Left lung (tissue), 10 donors: Measurements from ENCODE around the gene PCSK1. TPM values are rescaled to one million over a fixed set of nuclear protein-coding genes. Genes with fewer than 3 reads are reported as not detected.

Source experiments
- ATAC-seq: fragments of 200-7000 bp; cut with Tn5 transposase; one replicate; pipeline ENCODE4 v1.9.1; 2020; ENCODE audit warnings: moderate library complexity
- DNase-seq, 4 donors: peaks; one replicate each; pipeline ENCODE4 v3.0.0-alpha.2; 2013 to 2020
- H3K27ac ChIP-seq, 2 donors: fragments of 200-600 bp; sonication (generic) in 1 of 2; one replicate each; pipeline versions ENCODE4 v1.5.0 to v1.8.0; 2020 to 2021
- H3K27me3 ChIP-seq, 2 donors: fragments of 200-600 bp; sonication (generic) in 1 of 2; one replicate each; pipeline versions ENCODE4 v1.5.0 to v1.8.0; 2020 to 2021
- H3K36me3 ChIP-seq, 2 donors: fragments of 200-600 bp; sonication (generic) in 1 of 2; one replicate each; pipeline versions ENCODE4 v1.5.0 to v1.8.0; 2020 to 2021
- H3K4me1 ChIP-seq, 2 donors: fragments of 200-600 bp; one replicate each; pipeline ENCODE4 v1.8.0; 2021
- H3K4me3 ChIP-seq, 2 donors: fragments of 200-600 bp; sonication (generic) in 1 of 2; one replicate each; pipeline versions ENCODE4 v1.5.0 to v1.8.0; 2020 to 2021; ENCODE audit warnings: mild to moderate bottlenecking in 1 of 2
- H3K9me3 ChIP-seq, 2 donors: fragments of 200-600 bp; sonication (generic) in 1 of 2; one replicate each; pipeline versions ENCODE4 v1.5.0 to v1.8.0; 2020 to 2021
- intact Hi-C, 2 donors: fragments of 100-400 bp; cut with DNase I; formaldehyde crosslinking; loops; one replicate each; pipeline versions ENCODE4 v1.11.2 to v1.14.2; 2022
- polyA plus RNA-seq, 6 donors: library from polyadenylated mRNA; unstranded; fragments of 120-200 nt; gene quantifications; one replicate each; pipeline ENCODE4 v1.2.1, GENCODE V29; 2013; ENCODE audit not compliant: insufficient read length in 6 of 6
- total RNA-seq, 2 donors: library from RNA; stranded (reverse); fragmentation: NEBNext Ultra II Directional; extraction: Animal tissue kit (Norgen Biotek cat#: 25700); gene quantifications; one replicate each; pipeline ENCODE4 v1.2.1, GENCODE V29; 2021
- TF ChIP-seq, protein P1 (sequence below), 2 donors: fragments of 200-600 bp; sonication (generic) in 1 of 2; IDR thresholded peaks; one replicate each; pipeline versions ENCODE4 v1.5.0 to v1.8.0; 2021; ENCODE audit warnings: antibody characterized with exemption in 2 of 2
- donor health status: DM: no; HTN: yes; CAD: no.
- donor health status: DM: no; HTN: no; CAD: no.

Gene PCSK1
- total and polyA plus RNA-seq, 8 donors = 0.15 to 0.93 (median 0.50) TPM

DNA sequence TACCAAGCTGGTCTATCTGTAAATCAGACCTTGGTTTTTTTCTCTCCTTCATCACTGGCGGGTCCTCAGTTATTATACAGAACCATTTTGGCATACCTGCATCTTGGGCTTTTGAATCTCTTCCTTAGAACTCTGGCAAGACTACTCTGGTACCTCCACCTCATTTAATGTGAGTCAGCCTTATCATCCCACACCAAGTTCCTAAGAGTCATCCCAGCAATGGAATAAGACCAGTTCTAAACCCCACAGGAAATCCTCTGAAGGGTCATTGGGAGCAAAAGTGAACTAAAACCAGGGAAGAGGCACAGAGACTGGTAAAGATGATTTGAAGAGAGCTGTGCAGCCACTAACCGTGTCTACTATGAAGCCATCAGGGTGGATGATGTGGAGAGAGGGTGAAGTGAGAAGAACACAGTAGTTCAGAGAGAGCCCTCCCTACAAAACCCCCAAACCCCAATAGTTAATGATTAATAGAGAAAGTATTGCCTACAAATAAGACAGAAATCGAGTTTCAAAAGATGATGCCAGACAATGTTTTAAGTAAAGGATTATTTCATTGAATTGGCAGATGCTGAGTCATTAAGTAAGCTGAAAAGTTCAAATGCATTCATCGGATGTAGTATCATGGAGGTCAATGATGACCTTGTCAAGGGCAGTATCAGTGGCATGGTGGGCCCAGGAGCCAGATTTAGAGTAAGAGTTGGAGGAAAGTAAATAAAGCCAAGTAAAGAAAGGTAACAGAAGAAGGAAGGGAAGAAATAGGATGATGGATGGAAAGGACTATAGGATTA, 85.4 kb downstream of the PCSK1 start:
- Histone ChIP-seq H3K9me3 (no peaks in the 10 kb centered on the region), H3K4me1 (peaks cover 0 to 6% of the 10 kb centered on the region in 2 donors), H3K4me3 (no peak overlapping the region), H3K27ac (no peak overlapping the region), H3K27me3 (no peaks in the 10 kb centered on the region), H3K36me3 (no peaks in the 10 kb centered on the region)
- intact Hi-C loops = loop anchor here in 1 of 2 donors (5.0 kb wide), 1 partner anchor 255 kb away; no protein-coding TSS in a partner anchor
- ATAC-seq = no peak
- TF ChIP-seq, protein P1, sequence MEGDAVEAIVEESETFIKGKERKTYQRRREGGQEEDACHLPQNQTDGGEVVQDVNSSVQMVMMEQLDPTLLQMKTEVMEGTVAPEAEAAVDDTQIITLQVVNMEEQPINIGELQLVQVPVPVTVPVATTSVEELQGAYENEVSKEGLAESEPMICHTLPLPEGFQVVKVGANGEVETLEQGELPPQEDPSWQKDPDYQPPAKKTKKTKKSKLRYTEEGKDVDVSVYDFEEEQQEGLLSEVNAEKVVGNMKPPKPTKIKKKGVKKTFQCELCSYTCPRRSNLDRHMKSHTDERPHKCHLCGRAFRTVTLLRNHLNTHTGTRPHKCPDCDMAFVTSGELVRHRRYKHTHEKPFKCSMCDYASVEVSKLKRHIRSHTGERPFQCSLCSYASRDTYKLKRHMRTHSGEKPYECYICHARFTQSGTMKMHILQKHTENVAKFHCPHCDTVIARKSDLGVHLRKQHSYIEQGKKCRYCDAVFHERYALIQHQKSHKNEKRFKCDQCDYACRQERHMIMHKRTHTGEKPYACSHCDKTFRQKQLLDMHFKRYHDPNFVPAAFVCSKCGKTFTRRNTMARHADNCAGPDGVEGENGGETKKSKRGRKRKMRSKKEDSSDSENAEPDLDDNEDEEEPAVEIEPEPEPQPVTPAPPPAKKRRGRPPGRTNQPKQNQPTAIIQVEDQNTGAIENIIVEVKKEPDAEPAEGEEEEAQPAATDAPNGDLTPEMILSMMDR (IDR thresholded peaks at IDR 0.05) = no peak
- DNase-seq = no peak

DNA sequence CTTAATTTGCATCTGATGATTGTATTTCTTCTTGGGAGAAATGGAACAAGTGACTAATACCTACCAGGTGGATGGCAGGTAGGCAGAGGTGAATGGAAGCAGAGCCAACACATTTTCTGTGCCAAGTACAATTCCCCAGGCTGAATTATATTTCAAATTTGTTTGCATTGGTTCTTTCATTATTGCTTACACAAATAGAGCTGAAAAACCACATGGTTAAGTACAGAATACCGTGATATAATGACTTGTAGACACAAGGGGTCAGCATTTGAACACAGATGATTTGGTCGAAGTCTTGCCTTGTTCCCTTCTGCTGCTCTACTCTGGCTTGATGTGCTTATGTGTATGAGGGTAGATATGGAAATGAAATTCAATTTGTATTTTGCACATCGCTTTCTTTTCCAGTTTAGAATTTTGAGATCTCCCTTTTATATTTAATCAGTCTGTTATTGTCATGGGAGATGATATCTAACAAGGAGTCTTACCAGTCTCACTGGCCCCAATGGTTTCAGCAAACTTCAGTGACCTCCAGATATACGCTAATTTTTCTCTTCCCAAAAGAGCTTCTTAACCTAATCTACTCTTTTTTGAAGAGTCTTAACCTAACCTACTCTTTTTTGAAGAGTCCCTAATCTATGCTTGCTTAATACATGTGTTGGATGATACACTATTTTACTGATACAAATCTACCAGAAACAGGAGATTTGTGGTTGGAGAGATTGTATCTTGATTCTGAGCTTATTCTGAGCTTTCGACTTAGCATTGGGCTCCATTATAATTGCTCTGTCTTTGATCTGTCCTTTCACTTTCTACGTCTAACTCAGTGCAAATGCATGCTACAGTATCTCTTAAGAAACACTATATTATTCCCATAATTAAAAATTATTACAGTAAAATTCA, 88.1 kb downstream of the PCSK1 start:
- intact Hi-C loops = loop anchor here in 1 of 2 donors (5.0 kb wide), 1 partner anchor 257 kb away; no protein-coding TSS in a partner anchor
- H3K27ac ChIP-seq = no peak overlapping the region
- H3K27me3 ChIP-seq = no peaks in the 10 kb centered on the region
- H3K36me3 ChIP-seq = no peaks in the 10 kb centered on the region
- peak; percentile 97 for ATAC-seq
- H3K4me1 ChIP-seq = peaks cover 0 to 6% of the 10 kb centered on the region in 2 donors
- DNase-seq = peak in 2 of 4 donors; percentile 32 to 64
- TF ChIP-seq, protein P1 (IDR thresholded peaks at IDR 0.05) = peak; percentile 29 to 35
- no peaks in the 10 kb centered on the region for H3K9me3 ChIP-seq
- H3K4me3 ChIP-seq = no peak overlapping the region

DNA sequence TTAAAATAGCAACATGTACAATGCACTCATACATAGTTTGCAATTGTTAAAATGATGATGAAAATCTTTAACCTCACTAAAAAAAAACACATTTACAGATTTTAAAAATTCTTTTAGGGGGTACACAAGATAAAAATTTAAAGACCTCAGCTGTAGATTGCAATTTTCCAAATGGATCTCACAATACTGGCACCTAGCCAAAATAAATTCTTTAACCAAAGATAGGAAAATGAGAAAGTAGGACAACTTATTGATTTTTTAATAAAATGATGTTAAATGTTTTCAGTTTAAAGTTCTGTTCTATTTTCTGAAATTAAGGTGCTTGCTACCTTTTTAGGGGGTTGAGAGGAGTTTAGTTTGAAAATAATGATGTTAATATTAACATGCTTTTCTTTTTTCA, 90.0 kb downstream of the PCSK1 start:
- no peak for DNase-seq
- intact Hi-C loops = no loop called here
- no peak overlapping the region for H3K4me3 ChIP-seq

DNA sequence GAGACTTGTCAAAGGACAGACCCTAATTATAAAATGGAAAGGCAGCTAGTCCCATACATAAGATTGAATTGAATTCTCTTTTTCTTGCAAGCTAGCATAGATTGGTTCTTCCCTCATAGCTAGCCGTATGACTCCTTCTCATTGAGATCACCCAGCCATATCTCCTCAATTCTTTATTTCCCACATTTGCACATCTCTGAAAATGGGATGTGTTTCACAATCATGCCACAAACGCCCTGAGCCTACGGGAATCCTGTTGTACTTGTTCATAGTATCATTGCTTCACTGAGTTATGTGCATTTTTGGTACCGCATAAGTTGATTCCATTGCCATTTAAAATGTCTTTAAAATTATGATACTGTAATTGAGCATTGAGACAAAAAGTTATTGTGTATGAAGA, 90.5 kb downstream of the PCSK1 start:
- Histone ChIP-seq H3K36me3 (no peaks in the 10 kb centered on the region), H3K4me3 (no peak overlapping the region), H3K27me3 (no peaks in the 10 kb centered on the region), H3K9me3 (no peaks in the 10 kb centered on the region), H3K4me1 (peaks cover 0 to 24% of the 10 kb centered on the region in 2 donors), H3K27ac (no peak overlapping the region)
- intact Hi-C loops = no loop called here
- DNase-seq (no peak), ATAC-seq (no peak)
- TF ChIP-seq, protein P1 (IDR thresholded peaks at IDR 0.05) = no peak

More for the DNA sequence above, 90.0 kb downstream of the PCSK1 start:
- no peak overlapping the region for H3K27ac ChIP-seq
- ATAC-seq = no peak
- H3K4me1 ChIP-seq = peaks cover 0 to 19% of the 10 kb centered on the region in 2 donors
- TF ChIP-seq, protein P1 (IDR thresholded peaks at IDR 0.05) = no peak
- no peaks in the 10 kb centered on the region for H3K36me3 ChIP-seq
- no peaks in the 10 kb centered on the region for H3K27me3 ChIP-seq
- no peaks in the 10 kb centered on the region for H3K9me3 ChIP-seq

Other genes with a start within 250 kb of the PCSK1 start
- 100 to 1,000 TPM; 232 to 264 TPM for gene CAST, start 229.1 kb upstream of the PCSK1 start, total RNA-seq
- gene CAST, start 229.1 kb upstream of the PCSK1 start, polyA plus RNA-seq = 100 to 1,000 TPM; 128 to 164 (median 147) TPM